Germinal center (tissue), 1 donor: ENCODE results near the gene ASIC4.

Experiments
- DNase-seq: peaks from one replicate; pipeline ENCODE4 v3.0.0; 2012; ENCODE audit warnings: mixed read lengths, low spot score

Gene ASIC4

DNA sequence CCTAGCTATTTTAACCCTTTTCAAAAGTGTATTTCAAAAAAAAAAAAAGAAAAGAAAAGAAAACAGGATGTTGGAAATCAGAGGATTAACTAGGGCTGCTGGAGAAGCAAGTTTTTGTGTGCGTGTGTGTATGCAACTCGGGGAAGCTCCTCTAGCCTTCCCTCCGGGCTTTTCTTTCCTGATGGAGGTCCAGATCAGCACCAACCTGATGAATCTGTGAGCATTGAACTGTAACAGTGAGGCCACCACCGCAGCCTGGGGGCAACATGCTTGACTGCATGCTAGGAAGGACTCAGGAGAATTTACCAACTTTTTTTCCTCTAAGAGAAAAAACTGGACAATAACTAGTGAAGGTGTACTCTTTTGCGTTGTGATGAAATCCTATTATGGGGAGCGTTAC is 54.8 kb downstream of the ASIC4 start:
- no peak for DNase-seq

GRCh38 chr2:219569635-219570034 is 55.4 kb downstream of the ASIC4 start:
- no peak for DNase-seq

DNA sequence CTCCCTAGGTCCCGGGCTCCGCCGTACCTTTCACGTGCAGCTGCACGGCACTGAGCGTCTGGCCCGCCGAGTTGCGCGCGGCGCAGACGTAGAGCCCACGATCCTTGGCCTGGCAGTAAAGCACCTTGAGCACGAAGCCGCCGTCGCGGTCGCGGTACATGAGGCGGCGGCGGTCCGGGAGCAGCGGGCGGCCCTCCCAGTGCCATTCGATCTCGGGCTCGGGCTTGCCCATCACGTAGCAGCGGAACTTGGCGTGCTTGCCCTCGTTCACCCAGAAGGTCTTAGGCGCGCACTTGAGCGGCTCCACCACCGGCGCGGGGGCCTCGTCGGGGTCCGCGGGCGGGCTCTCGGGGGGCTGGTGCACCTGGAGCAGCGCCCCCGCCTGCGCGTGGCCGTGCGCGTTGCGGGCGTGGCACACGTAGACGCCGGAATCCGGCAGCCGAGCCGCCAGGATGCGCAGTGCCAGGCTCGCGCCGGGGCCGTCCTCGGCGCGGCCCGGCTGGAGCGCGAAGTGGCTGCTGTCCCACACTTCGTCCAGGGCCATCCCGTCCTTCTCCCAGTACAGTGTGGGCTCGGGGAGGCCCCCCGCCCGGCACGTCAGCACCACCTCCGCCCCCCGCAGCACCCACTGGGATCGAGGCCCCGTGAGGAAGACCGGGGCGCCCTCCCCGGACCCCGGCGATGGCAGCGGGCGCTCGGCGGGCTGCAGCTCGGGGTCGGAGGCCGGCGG is 56.1 kb downstream of the ASIC4 start:
- no peak for DNase-seq

DNA sequence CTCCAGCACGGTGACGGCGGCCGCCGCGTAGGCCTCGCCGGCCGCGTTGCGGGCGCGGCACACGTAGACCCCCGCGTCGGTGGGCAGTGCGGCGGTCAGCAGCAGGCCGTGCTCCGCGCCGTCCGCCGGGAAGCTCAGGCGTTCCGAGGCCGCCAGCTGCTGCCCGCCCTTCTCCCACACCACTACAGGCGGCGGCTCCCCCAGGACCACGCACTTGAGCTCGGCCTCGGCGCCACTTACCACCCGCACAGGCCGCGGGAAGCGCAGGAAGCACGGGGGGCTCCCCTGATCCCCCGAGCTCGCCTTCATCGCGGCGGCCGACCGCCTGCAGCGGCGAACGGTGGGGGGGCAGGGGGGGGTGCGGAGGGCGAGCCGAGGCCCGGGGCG is 56.6 kb downstream of the ASIC4 start:
- DNase-seq, result no peak

DNA sequence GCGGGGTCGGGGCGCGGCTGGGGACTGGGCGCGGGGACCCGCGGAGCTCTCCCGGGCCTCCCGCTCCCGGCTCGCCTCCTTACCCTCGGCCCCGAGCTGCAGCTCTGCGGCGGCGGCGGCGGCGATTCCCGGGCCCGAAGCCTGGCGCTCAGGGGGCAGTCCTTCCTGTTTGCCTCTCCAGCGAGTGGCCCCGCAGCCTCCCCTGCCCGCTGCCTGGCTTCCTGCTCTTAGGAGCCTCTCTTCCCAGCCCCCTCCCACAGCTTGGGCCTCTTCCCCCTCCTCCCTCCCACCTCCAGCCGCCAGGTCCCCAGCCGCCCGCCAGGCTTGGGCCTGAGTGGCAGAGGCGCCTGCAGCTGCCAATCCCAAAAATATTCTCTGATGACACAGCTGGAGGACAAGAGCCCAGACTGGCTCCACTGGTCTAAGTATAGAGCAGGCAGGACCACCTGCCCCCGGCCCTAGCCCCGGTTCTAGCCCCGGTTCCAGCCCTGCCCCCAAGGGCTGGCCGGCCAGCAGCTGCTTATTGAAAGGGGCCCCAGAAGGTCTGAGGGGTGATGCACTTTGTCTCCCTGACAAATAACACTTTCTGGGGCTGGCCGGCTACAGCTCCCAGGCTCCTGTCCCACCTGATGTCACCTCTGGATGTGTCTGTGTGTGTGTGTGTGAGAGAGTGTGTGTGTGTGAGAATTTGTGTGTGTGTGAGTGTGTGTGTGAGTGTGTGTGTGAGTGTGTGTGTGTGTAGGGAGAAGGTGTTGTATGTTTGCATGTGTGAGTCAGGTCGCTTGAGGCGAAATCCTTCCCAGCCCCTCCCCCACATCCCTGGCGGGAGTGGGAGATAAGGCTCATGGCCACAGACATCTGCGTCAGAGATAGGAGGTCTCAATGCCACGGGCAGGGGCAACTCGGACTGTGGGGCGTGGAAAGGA is 57.3 kb downstream of the ASIC4 start, which contains the start of gene OBSL1:
TSS of gene OBSL1 (minus strand) at position 229 of the 926 bp plus-strand sequence. CDS start 307 bp downstream, outside the sequence.
- no peak for DNase-seq

DNA sequence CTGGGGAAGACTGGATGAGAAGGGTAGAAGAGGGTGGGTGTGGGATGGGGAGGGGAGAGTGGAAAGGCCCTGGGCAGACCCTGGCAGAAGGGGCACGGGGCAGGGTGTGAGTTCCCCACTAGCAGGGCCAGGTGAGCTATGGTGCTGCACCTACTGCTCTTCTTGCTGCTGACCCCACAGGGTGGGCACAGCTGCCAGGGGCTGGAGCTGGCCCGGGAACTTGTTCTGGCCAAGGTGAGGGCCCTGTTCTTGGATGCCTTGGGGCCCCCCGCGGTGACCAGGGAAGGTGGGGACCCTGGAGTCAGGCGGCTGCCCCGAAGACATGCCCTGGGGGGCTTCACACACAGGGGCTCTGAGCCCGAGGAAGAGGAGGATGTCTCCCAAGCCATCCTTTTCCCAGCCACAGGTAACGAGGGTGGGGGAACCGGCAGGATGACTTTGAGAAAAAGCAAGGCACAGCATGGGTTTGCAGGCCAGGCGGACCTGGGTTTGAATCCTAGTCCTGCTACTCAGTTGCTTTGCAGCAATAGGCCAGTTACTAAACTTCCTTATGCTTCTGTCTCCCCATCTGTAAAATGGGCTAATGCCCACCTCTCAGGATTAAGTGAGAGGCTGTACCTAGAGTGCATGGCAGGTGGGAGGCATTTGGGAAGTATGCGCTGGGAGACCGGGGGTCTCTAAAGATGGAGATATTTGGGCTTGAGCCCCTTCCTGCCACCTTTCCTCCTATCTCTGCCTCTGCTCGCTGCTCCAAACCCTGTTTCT is 58.1 kb downstream of the ASIC4 start, which contains the start of gene INHA:
TSS of gene INHA (plus strand) at position 74 of the 765 bp plus-strand sequence. CDS start at position 139, 65 bp downstream.
- no peak for DNase-seq

GRCh38 chr2:219573166-219573565 is 58.9 kb downstream of the ASIC4 start:
- no peak for DNase-seq

GRCh38 chr2:219574484-219575311 is 60.4 kb downstream of the ASIC4 start:
- DNase-seq, result no peak

DNA sequence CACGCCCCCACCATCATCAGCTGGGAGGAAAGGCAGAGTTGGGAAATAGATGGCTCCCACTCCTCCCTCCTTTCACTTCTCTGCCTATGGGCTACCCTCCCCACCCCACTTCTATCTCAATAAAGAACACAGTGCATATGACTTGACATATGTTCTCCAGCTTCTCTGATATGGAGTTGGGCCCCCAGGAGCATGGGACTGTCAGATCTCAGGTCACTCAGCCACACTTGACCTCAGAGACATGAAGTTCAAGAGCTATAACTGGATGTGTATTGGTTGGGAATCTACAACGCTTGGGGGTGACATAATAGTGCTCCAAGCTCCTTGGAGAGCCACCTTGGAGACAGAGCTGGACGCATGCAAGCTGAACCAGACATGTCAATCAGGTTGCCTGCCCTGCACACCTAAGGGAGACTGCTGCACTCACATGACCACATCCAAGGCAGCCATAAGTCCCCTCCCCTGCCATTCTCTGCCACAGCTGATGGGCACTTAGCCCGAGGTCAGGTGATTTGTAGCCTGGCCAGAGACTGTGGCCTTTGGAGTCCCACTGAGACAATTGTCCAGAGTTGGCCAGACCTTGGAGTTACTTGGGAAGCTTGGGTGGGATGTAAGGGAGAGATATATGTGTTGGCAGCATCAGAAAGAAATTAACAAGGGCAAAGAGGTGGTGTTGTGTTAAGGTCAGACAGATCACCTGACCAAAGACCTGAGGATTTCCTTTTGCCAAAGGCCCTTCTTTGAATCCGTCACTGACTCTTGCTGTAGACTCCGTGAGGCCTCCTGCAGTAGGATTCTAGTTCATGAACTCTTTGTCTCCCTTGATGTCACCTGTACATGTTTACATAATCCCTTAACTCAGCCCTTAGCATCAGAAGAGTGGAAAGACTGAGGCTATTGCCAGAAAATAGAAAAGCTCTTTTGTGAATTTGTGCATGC is 61.6 kb downstream of the ASIC4 start:
- DNase-seq, result no peak

DNA sequence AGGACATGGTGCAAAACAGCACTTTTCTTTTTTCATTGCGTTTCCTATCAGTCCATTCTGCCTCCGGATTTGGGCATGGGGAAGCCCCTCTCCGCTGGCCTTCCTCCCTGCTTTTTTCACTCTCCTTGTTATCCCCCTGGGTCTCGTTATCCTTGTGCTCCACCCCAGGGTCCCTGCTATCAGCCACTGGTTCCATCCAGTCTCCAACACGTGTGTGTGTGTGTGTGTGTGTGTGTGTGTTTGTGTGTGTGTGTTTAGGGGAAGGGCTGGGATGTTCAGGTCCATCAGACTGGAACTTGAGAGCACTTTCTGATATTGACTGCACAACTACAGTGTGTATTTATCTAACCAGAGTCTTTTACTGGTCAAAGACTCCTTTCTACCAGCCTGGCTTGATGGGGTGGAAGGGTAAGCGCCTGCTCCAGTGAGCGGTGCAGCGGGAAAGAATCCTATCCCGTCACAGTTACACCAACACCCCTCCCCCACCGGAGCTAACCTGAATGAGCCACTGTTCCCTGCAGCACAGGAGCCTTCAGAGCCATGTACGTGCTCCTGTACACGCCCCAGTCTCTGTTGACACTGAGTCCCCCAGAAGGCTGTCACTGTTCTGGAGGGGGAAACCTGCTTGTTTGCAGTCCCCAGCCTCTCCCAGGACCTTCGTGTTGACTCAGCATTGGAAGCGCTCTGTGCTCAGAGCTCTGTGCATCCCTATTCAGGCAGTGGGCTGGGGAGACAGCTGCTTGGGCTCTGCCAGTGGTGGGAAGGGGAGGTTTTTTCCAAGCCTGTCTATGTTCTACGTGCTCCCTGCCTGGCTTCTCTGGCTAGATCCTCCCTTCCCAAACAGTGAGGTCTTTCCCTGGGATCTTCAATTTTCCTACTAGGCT is 62.5 kb downstream of the ASIC4 start:
- no peak for DNase-seq

DNA sequence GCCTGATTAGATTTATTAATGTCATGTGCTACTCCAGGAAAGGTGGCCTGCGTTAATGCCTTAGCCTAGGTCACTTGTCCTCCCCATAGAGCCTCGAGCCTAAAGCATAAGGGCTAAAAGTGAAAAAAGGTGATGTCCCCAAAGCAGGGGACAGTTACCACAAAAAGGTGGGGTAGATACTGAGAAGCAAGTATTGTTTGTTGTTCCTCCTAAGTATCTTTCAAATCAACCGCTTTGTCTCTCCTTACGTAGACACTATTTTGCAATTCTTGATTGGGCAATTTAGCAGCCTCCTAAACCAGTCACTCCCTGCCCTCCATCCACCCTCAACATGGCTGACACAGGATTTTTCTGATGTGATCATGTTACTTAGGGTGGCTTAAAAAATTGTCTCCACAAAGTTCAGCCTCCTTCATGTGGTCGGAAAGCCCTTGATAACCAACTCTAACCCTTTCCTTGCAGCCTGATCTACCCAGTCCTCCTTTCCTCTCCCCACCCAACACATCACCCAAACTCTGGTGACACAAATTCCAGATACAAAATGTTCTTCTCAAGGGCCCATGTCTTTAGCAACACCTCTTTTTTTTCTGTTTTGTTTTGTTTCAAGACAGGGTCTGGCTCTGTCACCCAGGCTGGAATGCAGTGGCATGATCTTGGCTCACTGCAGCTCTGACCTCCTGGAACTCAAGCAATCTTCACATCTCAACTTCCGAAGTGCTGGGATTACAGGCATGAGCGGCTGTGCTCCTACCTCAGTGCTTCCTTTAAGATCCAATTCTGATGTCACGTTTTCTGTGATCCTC is 64.7 kb downstream of the ASIC4 start:
- DNase-seq, result no peak

GRCh38 chr2:219581346-219581745 is 67.1 kb downstream of the ASIC4 start:
- no peak for DNase-seq
